Endothelial cell of umbilical vein (primary cell): ENCODE results near the gene JPH3. TPM values are rescaled to one million over a fixed set of nuclear protein-coding genes. Genes with fewer than 3 reads are reported as not detected.

Source experiments
- BruUV-seq: library from RNA; stranded (reverse); fragments of 400-500 nt; replicated peaks from 2 replicates; lab custom pipeline; 2021; lab: Mats Ljungman, UMichigan
- CTCF ChIA-PET: fragments of 300-600, 350-600 bp; sonication (Branson Sonifier 250); formaldehyde crosslinking; loops from one replicate; lab custom pipeline; 2021; ENCODE audit warnings: antibody characterized with exemption, inconsistent platforms; lab: Charles Lee
- POLR2A ChIA-PET: fragments of 300-600, 350-600 bp; sonication (Branson Sonifier 250); formaldehyde crosslinking; loops from one replicate; lab custom pipeline; 2021; ENCODE audit warnings: antibody characterized with exemption, inconsistent platforms; lab: Charles Lee
- DNase-seq: peaks from one replicate; pipeline ENCODE4 v3.0.0-alpha.2; 2011; ENCODE audit warnings: low read depth, low spot score
- FAIRE-seq: peaks from 2 replicates; lab custom pipeline; 2011; peaks lifted over from hg19 to GRCh38; lab: Jason Lieb, UNC
- H2AFZ ChIP-seq: 2 replicates; pipeline ENCODE4 v1.6.0; 2012; ENCODE audit warnings: low read depth, low read length, control low read depth, inconsistent platforms
- H3K27ac ChIP-seq: 2 replicates; pipeline ENCODE4 v1.5.1; 2011; ENCODE audit warnings: low read depth, mild to moderate bottlenecking, control low read depth, low read length, moderate library complexity; ENCODE audit not compliant: insufficient read depth
- H3K27me3 ChIP-seq, 2 experiments: 2 replicates each; pipeline versions ENCODE4 v1.6.0 to v1.6.1; 2011; ENCODE audit warnings: low read length in 2 of 2, mixed read lengths in 1 of 2; ENCODE audit not compliant: control insufficient read depth in 2 of 2, insufficient read depth in 2 of 2
- H3K36me3 ChIP-seq, 2 experiments: 2 replicates in 1 of 2; 3 replicates in 1 of 2; pipeline ENCODE4 v1.5.1; 2011; ENCODE audit warnings: low read length in 2 of 2, mild to moderate bottlenecking in 1 of 2, moderate library complexity in 1 of 2; ENCODE audit not compliant: control insufficient read depth in 2 of 2, insufficient read depth in 2 of 2; ENCODE audit errors: extremely low read depth in 1 of 2
- H3K4me1 ChIP-seq: 3 replicates; pipeline ENCODE4 v1.5.1; 2011; ENCODE audit warnings: mild to moderate bottlenecking, low read length; ENCODE audit not compliant: control insufficient read depth, insufficient read depth; ENCODE audit errors: extremely low read depth
- H3K4me2 ChIP-seq: 2 replicates; pipeline ENCODE4 v1.6.1; 2011; ENCODE audit warnings: low read length, control low read depth, mixed read lengths; ENCODE audit not compliant: insufficient read depth
- H3K4me3 ChIP-seq, 3 experiments: fragments of 200-600 bp in 1 of 3; sonication (generic), shearing (Covaris generic) in 1 of 3; replicated peaks in 1 of 3; 2 replicates each; pipeline ENCODE4 v1.5.1; 2011 to 2016; ENCODE audit warnings: control low read depth in 3 of 3, low read length in 3 of 3, mild to moderate bottlenecking in 2 of 3, inconsistent platforms in 1 of 3, low read depth in 1 of 3, moderate library complexity in 1 of 3; ENCODE audit not compliant: insufficient read depth in 1 of 3
- H3K79me2 ChIP-seq: 2 replicates; pipeline ENCODE4 v1.6.0; 2012; ENCODE audit warnings: low read length, inconsistent platforms; ENCODE audit not compliant: control insufficient read depth, insufficient read depth
- H3K9ac ChIP-seq: replicated peaks from 2 replicates; pipeline ENCODE3; 2011; ENCODE audit warnings: low read length, control low read depth; ENCODE audit not compliant: insufficient read depth; ENCODE audit errors: extremely low read depth
- H3K9me1 ChIP-seq: replicated peaks from 3 replicates; pipeline ENCODE4 v1.6.0; 2011; ENCODE audit warnings: mild to moderate bottlenecking, low read length; ENCODE audit not compliant: control insufficient read depth, insufficient read depth; ENCODE audit errors: extremely low read depth
- H3K9me3 ChIP-seq: replicated peaks from 2 replicates; pipeline ENCODE4 v1.5.1; 2012; ENCODE audit warnings: low read length, inconsistent platforms; ENCODE audit not compliant: control insufficient read depth, insufficient read depth
- H4K20me1 ChIP-seq: replicated peaks from 2 replicates; pipeline ENCODE3; 2011; ENCODE audit warnings: mild to moderate bottlenecking, low read length; ENCODE audit not compliant: control insufficient read depth, insufficient read depth; ENCODE audit errors: extremely low read depth
- EZH2 ChIP-seq: IDR thresholded peaks from 2 replicates; pipeline ENCODE4 v1.6.1; 2012; ENCODE audit warnings: borderline replicate concordance, low read depth, mild to moderate bottlenecking, moderate library complexity, low read length, inconsistent platforms; ENCODE audit not compliant: severe bottlenecking
- FOS ChIP-seq: IDR thresholded peaks from 2 replicates; pipeline ENCODE4 v1.6.1; 2011; ENCODE audit warnings: mild to moderate bottlenecking, low read length, moderate library complexity, borderline replicate concordance; ENCODE audit not compliant: insufficient read depth
- GATA2 ChIP-seq: IDR thresholded peaks from 2 replicates; pipeline ENCODE4 v1.7.0; 2011; ENCODE audit warnings: low read depth, mild to moderate bottlenecking, moderate library complexity, mixed read lengths, low read length; ENCODE audit not compliant: insufficient read length, insufficient read depth
- JUN ChIP-seq: IDR thresholded peaks from 2 replicates; pipeline ENCODE4 v1.6.1; 2011; ENCODE audit warnings: borderline replicate concordance, low read depth; ENCODE audit not compliant: insufficient read length, insufficient read depth
- MYC ChIP-seq: IDR thresholded peaks from one replicate; pipeline ENCODE4 v1.6.1; 2011; ENCODE audit warnings: mild to moderate bottlenecking, low read depth, low read length
- POLR2A ChIP-seq: IDR thresholded peaks from 2 replicates; pipeline ENCODE4 v1.6.1; 2012; ENCODE audit warnings: low read depth, mild to moderate bottlenecking, control low read depth, low read length
- POLR2AphosphoS5 ChIP-seq: IDR thresholded peaks from 2 replicates; pipeline ENCODE4 v1.6.1; 2012; ENCODE audit warnings: low read depth, mild to moderate bottlenecking, control low read depth, low read length, moderate library complexity; ENCODE audit not compliant: insufficient read depth
- dilution Hi-C: fragments of 300-500 bp; cut with MboI; formaldehyde crosslinking; loops from one replicate; pipeline ENCODE4 v1.15.0; 2019; ENCODE audit warnings: low sequenced_read_pairs; ENCODE audit not compliant: extremely low pct_ligation_motif_present
- intact Hi-C: fragments of 100-400 bp; cut with micrococcal nuclease; formaldehyde crosslinking; loops from one replicate; pipeline ENCODE4 v1.10.0; 2022
- polyA plus RNA-seq, 4 experiments: library from polyadenylated mRNA; depleted of rRNA in 3 of 4; stranded (reverse) in 3 of 4; unstranded in 1 of 4; fragments of >200 nt; gene quantifications; 2 replicates each; pipeline versions ENCODE4 v1.2.1 to v1.2.3, GENCODE V29; 2011 to 2012; ENCODE audit warnings: missing spikeins in 1 of 4
- total RNA-seq: library from RNA; stranded (reverse); gene quantifications from 2 replicates; pipeline ENCODE4 v1.2.3, GENCODE V29; 2021
- TF ChIP-seq, protein P1 (sequence below), 2 donors: IDR thresholded peaks; 1 replicate in 1 of 2; 2 replicates in 1 of 2; pipeline ENCODE4 v1.5.1; 2011; ENCODE audit warnings: low read length in 2 of 2, mild to moderate bottlenecking in 2 of 2, moderate library complexity in 2 of 2, control low read depth in 1 of 2, inconsistent platforms in 1 of 2, low read depth in 1 of 2; ENCODE audit not compliant: insufficient read depth in 1 of 2; ENCODE audit errors: extremely low read depth in 1 of 2
- TF ChIP-seq, protein P2 (sequence below): IDR thresholded peaks from 2 replicates; pipeline ENCODE4 v1.6.1; 2011; ENCODE audit not compliant: insufficient read depth, insufficient read length

The JPH3 gene
- total and polyA plus RNA-seq, 2 donors (not counting 3 experiments of a cell fraction or from before 2014, with no cell fraction given), result 0.22 to 0.30 TPM

DNA sequence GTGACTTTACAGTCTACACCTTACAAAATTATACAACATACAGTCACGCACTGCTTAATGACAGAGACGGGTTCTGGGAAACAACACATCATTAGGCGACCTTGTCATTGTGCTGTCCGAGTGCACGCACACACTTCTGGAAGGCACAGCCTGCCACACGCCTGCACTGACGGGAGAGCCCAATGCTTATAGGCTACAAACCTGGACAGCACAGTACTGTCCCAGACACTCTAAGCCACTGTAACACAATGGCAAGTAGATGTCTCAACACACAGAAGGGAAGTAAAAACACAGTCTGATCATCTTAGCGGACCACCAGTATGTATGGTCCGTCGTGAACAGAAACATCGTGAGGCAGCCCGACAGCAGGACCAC, 133.7 kb downstream of the JPH3 start:
- Histone ChIP-seq H3K4me1 (no peaks in the 10 kb centered on the region), H2AFZ (no peak overlapping the region), H4K20me1 (no peaks in the 10 kb centered on the region), H3K4me3 (no peak overlapping the region), H3K27me3 (no peaks in the 10 kb centered on the region), H3K4me2 (no peak overlapping the region), H3K36me3 (peaks cover 0 to 10% of the 10 kb centered on the region in 2 experiments), H3K79me2 (no peaks in the 10 kb centered on the region), H3K9me3 (no peaks in the 10 kb centered on the region), H3K9ac (no peak overlapping the region), H3K27ac (no peak overlapping the region), H3K9me1 (no peaks in the 10 kb centered on the region)
- DNase-seq (no peak), FAIRE-seq (no peak)
- CTCF ChIA-PET, result interaction anchor here (1.0 kb wide), 1 partner anchor 13 kb away, joined by 3 read pairs; no protein-coding TSS in a partner anchor
- intact Hi-C loops (no loop called here), dilution Hi-C loops (no loop called here)
- no TSS peak for BruUV-seq
- POLR2A ChIA-PET, result no interaction called here
- TF ChIP-seq FOS (no peak), JUN (no peak), EZH2 (no peak), GATA2 (no peak), POLR2AphosphoS5 (no peak), POLR2A (no peak), MYC (no peak)
- TF ChIP-seq, protein P1, sequence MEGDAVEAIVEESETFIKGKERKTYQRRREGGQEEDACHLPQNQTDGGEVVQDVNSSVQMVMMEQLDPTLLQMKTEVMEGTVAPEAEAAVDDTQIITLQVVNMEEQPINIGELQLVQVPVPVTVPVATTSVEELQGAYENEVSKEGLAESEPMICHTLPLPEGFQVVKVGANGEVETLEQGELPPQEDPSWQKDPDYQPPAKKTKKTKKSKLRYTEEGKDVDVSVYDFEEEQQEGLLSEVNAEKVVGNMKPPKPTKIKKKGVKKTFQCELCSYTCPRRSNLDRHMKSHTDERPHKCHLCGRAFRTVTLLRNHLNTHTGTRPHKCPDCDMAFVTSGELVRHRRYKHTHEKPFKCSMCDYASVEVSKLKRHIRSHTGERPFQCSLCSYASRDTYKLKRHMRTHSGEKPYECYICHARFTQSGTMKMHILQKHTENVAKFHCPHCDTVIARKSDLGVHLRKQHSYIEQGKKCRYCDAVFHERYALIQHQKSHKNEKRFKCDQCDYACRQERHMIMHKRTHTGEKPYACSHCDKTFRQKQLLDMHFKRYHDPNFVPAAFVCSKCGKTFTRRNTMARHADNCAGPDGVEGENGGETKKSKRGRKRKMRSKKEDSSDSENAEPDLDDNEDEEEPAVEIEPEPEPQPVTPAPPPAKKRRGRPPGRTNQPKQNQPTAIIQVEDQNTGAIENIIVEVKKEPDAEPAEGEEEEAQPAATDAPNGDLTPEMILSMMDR (IDR thresholded peaks at IDR 0.05; ENCODE audit: extremely low read depth in 1 of 2, insufficient read depth in 1 of 2, low read depth in 1 of 2, low read length in 2 of 2), result no peak
- TF ChIP-seq, protein P2, sequence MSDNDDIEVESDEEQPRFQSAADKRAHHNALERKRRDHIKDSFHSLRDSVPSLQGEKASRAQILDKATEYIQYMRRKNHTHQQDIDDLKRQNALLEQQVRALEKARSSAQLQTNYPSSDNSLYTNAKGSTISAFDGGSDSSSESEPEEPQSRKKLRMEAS, result no peak
